ENCODE data around the gene KCNJ8. TPM values are rescaled to one million over a fixed set of nuclear protein-coding genes. Genes with fewer than 3 reads are reported as not detected.

KCNJ8 gene
- total RNA-seq, 1 experiment from 2014 or later = not detected

Other genes with a start within 250 kb of the KCNJ8 start
- gene SPX, start 248.4 kb downstream of the KCNJ8 start, total RNA-seq (2014; rRNA removed; shearing (Covaris generic)) = 0.07 TPM in 1 of 2 replicates, not detected in the other
- gene GYS2, start 169.9 kb downstream of the KCNJ8 start, total RNA-seq (2014; rRNA removed; shearing (Covaris generic)) = not detected in 2 replicates
- 1,131 and 1,257 TPM in 2 replicates for gene LDHB, start 116.9 kb downstream of the KCNJ8 start, total RNA-seq (2014; rRNA removed; shearing (Covaris generic))
- gene ABCC9, start 166.7 kb upstream of the KCNJ8 start, total RNA-seq (2014; rRNA removed; shearing (Covaris generic)) = 0.02 and 0.17 TPM in 2 replicates

Data from A172 (cell line).